HG03342 (cell line): ENCODE data around the gene PGC.
A peak's percentile ranks its signal among the peaks of the same experiment; 100 is the strongest.

Source experiments
- ATAC-seq: cut with Tn5 transposase; IDR thresholded peaks from one replicate; pipeline ENCODE4 v1.9.1; 2021; ENCODE audit warnings: mild to moderate bottlenecking, moderate library complexity; ENCODE audit not compliant: unreplicated experiment

The PGC gene

GRCh38 chr6:41732149-41732548 lies 15.0 kb downstream of the PGC start:
- no peak for ATAC-seq

DNA sequence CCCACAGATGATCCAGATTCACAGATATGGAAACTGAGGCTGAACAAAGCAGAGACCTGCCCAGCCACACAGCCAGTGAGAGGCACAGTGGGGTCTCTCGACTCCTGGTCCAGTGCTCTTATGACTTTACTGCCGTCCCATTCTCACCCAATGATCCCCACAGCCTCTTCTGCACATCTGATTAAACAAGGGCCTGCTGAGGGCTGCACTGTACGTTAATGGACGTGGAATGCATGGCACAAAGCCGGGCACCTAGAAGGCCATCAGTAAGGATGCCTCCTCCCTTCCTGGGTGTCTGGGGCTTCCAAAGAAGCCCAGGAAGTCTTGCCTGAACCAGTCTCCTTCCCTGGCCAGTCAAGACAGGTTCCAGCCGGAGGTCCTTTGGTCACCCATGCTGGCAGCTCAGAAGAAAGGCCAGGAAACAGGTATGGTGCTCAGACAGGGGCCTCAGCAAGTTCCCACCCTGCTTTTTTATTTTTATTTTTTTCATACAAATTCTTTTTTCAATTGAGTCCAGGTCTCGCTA lies 15.6 kb downstream of the PGC start:
- no peak for ATAC-seq

DNA sequence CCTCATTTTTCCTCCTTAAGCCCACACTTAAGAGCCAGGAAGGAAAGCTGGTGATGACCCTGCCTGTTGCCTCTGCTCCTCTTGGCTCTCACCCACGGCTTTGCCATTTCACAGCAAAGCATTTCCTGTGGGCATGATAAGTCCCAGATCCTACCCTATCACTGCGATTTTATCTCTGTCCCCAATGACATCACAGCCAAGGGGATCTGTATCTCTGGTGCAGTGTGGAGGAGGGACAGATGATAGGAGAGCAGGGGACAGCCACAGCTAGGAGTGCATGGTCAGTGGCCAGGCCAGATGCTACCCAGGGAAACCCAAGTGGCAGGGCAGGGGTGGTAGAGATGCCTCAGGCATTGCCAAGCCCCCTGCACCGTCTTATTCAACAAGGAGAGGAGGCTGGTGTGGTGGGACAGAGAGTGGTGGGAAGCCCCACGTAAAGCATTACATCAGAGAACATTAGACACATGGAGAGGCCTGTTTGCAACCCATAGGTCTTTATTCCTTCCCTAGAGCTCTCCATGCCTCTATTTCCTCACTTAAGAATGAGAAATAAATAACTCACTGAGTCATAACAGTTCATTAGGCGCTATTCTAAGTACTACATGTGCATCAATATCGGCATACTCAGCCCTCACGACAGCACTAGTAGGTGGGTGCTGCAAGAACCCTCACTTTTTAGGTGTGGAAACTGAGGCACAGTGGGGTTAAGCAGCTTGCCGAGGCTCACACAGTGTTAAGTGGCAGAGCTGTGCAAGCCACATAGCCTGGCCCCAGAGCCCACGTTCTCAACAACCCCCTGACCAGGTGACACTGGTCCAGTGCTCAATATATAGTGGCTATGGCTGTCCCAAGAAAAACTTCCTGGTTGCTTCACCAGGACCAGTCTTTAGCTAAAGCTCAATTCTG lies 16.4 kb downstream of the PGC start:
- ATAC-seq: no peak

DNA sequence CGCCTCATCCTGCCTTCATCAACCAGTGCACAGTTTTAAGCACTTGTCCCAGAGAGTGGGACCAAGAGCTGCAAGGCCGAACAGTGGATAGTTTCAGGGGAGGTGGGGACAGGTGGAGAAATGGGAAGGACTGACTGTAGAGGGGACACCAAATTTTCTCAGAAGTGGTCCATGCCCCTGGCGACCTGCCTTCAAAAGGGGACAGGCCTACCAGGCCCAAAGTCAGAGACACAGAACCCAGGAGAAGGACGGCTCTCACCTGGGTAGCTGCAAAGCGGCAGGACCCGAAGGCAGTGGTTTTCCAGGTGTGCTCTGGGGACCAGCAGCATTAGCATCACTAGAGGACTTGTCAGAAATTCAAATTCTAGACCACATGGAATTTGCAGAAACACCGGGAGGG lies 17.6 kb downstream of the PGC start:
- no peak for ATAC-seq

DNA sequence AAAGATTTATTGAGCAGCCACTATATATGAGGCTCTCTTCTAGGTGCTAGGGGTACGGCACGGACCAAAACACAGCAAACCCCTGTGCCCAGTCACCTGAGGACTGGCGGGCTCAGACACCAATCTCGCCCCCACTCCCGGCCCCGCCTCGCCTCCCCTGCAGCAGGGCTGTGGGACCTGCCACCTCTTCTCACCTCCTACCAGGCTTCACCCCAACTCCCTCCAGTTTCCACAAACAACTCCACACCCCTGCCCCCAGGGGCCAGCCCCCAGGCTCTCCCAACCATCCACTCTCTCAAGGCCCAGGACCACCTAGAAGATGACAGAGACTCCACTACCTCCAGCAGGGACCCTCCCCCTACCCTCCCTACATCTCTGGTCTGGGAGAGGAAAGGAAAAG lies 18.2 kb downstream of the PGC start:
- no peak for ATAC-seq

DNA sequence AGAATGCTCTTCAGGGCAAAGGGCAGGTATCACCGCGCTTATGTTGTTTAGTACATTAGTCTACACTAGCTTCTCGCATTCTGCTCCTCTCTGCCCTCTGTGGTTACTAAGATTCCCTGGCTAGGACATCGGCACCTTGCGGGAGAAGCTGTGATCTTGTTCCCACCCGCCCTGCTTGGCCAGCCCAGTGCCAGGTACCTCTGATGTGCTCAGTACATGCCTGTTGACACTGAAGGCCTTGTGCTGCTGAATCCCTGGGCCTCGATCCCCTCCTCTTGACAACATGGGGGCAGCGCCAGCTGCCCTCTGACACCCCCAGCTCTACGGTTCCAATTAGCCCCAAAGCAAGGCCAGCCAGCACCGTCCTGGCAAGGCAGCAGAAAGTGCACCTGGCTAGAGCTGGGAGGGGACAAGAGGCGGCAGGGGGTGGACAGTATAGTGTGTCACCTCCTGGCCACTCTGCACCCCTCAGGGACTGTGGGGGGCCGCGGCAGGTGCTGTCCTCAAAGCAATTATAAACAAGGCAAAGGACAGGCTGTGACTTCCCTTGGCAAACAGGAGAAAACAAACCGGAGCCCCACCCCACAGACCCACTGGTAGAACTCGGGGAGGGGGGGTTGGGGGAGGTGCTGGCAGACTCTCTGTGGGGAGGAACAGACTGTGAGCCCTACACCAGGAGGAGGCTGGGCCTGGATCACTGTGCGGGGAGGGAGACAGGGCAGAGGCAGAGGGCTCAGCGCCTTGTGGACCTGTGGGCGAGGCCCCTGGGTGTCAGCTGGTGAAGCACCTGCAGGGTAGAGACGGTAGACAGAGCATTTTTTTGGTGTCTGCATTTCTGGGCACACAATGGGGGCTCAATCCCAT lies 18.9 kb downstream of the PGC start:
- ATAC-seq: no peak

GRCh38 chr6:41727705-41728072 lies 19.5 kb downstream of the PGC start:
- ATAC-seq: no peak

GRCh38 chr6:41726876-41727275 lies 20.3 kb downstream of the PGC start:
- no peak for ATAC-seq

GRCh38 chr6:41724586-41725501 lies 22.4 kb downstream of the PGC start:
- ATAC-seq: no peak

GRCh38 chr6:41724228-41724580 lies 23.0 kb downstream of the PGC start:
- ATAC-seq: no peak

GRCh38 chr6:41723530-41724227 lies 23.5 kb downstream of the PGC start:
- peak; percentile 83 for ATAC-seq

GRCh38 chr6:41722969-41723529 lies 24.1 kb downstream of the PGC start:
- no peak for ATAC-seq

DNA sequence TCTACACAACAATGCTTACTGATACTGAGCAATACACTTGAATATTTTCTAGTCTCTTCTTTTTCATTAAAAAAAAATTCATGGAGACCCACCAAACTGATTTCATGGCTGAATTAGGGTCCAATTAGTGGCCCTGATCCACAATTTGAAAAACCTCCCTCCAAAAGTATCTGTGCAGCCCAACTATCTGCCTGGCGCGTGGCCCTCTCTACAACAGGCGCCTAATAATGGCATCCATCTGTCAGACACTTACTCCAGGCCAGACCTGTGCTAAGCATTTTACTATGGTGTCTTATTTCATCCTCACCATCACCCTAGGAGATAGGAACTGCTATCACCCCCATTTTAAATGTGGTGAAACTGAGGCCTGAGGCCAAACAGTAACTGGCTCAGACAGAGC lies 25.8 kb downstream of the PGC start:
- no peak for ATAC-seq

- ATAC-seq: no peak
Observed at GRCh38 chr6:41720783-41721182, 26.4 kb downstream of the PGC start.

GRCh38 chr6:41720262-41720620 lies 27.0 kb downstream of the PGC start:
- no peak for ATAC-seq

- ATAC-seq: no peak
Observed at GRCh38 chr6:41719436-41720261, 27.5 kb downstream of the PGC start.

DNA sequence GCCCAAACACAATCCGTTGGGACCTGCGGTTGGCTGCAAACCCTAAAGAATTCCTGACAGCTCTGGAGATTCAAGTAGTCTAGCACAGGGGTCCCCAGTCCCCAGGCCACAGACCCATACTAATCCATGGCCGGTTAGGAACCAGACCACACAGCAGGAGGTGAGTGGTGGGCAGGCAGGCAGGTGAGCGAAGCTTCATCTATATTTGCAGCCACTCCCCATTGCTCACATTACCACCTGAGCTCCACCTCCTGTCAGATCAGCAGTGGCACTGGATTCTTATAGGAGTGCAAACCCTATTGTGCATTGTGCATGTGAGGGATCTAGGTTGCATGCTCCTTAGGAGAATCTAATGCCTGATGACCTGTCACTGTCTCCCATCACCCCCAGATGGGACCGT lies 28.4 kb downstream of the PGC start:
- ATAC-seq: no peak

- ATAC-seq: no peak
Observed at GRCh38 chr6:41717392-41717736, 29.8 kb downstream of the PGC start.
